ENCODE results near the gene C10orf53.
"Not testable (repeated sequence)": the region's sequence is repeated elsewhere in the genome, so short reads cannot be mapped to it uniquely, and the experiment has no call there.

The C10orf53 gene

DNA sequence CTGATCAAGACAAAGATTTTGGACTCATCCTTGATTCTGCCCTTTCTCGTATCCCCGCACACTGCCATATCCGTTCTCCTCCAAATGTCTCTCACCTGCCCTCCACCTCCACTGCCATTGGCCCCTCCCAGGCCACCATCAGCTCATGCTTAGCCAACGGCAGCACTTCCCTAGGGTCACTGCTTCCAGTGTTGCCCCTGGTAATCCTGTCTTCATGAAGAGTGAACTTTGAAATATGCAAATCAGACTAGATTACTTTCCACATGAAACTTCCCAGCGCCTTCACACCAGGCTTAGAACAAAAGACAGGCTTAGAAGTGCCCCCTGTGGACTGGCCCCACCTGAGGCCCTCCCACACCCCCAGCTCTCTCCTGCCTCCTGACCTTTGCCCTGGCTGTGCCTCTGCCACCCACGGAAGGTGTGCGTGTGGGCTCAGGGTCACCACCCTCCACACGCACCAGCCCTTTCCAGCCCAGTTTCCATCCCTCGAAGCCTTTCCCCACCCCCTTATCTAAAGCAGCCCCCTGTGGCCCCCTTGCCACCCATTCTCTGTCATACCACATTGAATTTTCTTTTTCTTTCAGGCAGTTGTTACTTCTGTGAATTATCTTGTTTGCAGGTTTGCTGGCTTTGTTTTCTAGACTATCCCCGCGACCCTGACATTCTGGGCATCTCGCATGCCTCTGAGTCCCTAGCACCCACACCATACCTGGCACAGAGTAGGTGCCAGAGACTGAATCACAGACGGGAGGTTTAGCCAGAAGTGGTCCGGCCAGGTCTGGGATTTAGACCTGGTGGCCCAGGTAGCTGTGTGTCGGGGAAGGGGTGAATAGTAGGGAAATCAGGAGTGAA lies 26.8 kb upstream of the C10orf53 start:
- DNase-seq (ENCODE audit: low read depth in 3 of 3), result no peak

- DNase-seq (ENCODE audit: low read depth in 3 of 3), result no peak
Observed at GRCh38 chr10:49653273-49653929, 26.1 kb upstream of the C10orf53 start.

GRCh38 chr10:49654036-49654693 lies 25.3 kb upstream of the C10orf53 start:
- DNase-seq (ENCODE audit: low read depth in 3 of 3), result no peak

- DNase-seq (ENCODE audit: low read depth in 3 of 3), result no peak
Observed at GRCh38 chr10:49655099-49655498, 24.4 kb upstream of the C10orf53 start.

- DNase-seq (ENCODE audit: low read depth in 3 of 3), result no peak
Observed at GRCh38 chr10:49656845-49657493, 22.5 kb upstream of the C10orf53 start.

GRCh38 chr10:49657606-49658005 lies 21.8 kb upstream of the C10orf53 start:
- DNase-seq (ENCODE audit: low read depth in 3 of 3), result no peak

- no peak for DNase-seq (ENCODE audit: low read depth in 3 of 3)
Observed at GRCh38 chr10:49661140-49661856, 18.2 kb upstream of the C10orf53 start.

DNA sequence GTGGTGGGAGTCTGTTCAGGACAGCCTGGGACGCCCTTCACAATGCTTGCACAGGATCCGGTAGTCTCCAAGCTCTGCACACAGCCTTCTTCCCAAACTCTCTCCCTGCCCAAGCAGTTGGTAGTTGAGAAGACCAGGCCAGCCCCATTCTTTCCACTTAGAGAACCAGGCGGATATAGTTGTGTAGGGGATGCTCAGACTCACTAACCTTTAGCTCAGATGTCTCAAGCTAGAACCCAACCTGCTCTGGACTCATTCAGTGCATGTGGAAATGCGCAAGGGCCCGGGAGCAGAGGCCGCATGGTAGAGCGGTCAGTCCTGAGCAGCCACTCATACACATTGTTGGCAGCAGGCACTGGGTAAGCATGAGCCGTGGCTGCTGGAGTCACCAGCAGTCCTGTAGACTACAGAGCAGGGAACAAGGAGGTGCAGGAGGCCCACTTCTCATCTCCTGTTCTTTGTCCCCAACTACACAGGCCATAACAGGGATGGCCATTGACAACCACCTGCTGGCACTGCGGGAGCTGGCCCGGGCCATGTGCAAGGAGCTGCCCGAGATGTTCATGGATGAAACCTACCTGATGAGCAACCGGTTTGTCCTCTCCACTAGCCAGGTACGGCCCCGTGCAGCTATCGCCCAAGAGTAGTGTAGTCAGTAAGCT lies 17.2 kb upstream of the C10orf53 start:
- DNase-seq (ENCODE audit: low read depth in 3 of 3), result no peak

DNA sequence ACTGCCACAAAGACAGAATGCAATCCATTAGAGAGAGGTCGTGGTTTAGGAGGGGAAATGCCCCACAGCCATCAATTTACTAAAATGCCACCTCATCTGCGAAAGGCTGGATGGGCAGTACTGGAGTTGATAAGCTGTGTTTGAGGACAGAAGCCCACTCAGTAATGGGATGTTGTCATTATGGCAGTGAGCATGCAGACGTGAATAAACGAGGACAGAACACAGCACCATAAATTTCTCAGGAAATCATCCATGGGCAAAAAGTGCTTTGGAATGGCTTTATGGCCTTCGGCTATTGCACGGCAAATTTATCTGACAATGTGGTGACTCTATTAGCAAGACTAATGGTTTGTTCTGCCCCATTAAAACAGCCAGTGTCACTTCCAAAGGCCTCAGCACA lies 15.9 kb upstream of the C10orf53 start:
- DNase-seq (ENCODE audit: low read depth in 3 of 3), result no peak

DNA sequence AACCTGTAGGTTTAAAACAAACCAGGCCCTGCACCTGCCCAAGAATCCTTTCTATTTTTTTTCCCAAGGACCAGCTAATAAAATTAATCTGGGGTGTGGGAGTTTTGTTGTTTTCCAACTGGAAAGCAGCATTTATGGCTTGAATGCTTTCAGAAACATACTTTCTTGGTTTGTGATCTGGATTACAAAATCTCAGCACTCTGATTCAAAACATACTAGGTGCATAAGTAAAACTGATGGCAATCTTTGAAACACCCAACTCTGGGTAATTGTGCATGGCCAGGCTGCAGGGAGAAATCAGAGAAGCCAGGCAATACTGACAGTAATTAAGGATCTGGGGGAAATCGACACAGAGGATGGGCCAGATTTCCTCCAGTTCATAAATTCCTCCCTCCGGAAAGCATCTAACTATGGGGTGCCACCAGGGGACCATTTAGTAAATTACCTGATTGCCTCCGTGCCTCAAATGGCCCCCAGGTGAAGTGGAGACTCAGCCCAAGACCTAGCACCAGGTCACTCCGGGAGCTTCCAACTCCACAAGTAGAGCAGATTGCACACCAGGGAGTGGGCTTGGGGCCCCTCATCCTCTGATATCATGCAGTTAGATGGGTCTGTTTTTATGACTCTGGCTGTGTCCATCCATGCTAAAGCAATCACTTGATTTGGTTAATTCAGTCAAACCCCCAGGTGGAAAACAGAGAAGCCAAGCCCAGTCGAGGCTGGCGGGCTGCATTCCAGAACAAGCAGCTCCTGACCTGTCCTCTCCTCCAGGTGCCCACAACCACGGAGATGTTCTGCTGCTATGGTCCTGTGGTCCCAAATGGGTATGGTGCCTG lies 15.2 kb upstream of the C10orf53 start:
- no peak for DNase-seq (ENCODE audit: low read depth in 3 of 3)

- DNase-seq (ENCODE audit: low read depth in 3 of 3), result no peak
Observed at GRCh38 chr10:49664842-49665355, 14.6 kb upstream of the C10orf53 start.

GRCh38 chr10:49666054-49666615 lies 13.3 kb upstream of the C10orf53 start:
- no peak for DNase-seq (ENCODE audit: low read depth in 3 of 3)

DNA sequence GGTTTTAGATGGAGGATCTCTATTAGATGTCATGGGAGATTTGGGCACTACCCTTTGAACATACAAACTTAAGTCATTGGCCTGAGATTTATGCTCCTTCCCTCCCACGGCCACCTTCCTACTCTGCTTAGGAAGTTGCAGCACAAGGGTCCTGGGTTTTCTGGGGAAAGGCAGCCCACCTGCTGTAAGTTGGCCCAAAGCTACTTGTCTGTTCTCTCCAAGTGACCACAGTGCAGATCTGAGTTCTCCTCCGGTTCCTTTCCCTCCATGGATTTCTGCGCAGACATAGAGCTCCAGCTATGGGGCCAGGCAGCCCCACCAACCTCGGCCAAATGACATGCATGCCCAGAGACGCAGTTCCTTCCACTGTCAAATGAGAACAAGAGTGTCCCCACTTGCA lies 12.8 kb upstream of the C10orf53 start:
- no peak for DNase-seq (ENCODE audit: low read depth in 3 of 3)

- no peak for DNase-seq (ENCODE audit: low read depth in 3 of 3)
Observed at GRCh38 chr10:49667991-49668390, 11.5 kb upstream of the C10orf53 start.

DNA sequence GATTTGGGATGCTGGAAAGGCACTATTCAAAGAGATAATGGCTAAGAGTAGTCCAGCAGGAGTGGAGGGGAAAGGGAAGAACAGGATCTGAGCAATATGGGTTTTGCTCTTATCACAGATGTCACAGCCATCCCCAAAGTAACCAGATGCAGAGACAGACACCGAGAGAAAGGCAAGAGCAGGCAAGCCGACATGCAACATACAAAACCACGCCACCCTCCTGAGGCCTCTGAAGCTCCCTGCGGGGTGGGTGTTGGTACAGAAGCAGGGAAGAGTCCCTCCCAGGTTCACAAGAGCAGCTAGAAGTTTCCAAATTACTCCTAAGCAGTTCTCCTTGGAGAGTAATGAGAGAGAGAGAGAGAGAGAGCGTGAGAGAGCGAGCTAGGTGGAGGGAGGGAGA lies 10.8 kb upstream of the C10orf53 start:
- no peak for DNase-seq (ENCODE audit: low read depth in 3 of 3)

GRCh38 chr10:49678827-49679479 lies 498 bp upstream of the C10orf53 start:
- no peak for DNase-seq (ENCODE audit: low read depth in 3 of 3)

- not testable (repeated sequence) for DNase-seq (ENCODE audit: low read depth in 3 of 3)
Observed at GRCh38 chr10:49682449-49682848, 3.0 kb downstream of the C10orf53 start.

DNA sequence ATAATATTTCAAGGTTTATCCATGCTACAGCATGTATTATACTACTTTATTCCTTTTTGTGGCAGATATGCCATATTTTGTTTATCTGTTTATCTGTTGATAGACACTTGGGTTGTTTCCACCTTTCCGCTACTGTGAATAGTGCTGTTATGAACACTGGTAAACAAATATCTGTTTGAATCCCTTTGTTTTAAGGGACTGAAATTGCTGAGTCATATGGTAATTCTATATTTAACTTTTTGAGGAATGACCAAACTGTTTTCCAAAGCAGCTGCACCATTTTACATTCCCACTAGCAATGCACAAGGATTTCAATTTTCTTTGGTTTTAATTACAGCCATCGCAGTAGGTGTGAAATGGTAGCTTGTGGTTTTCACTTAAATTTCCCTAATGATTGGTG lies 3.4 kb downstream of the C10orf53 start:
- DNase-seq (ENCODE audit: low read depth in 3 of 3), result no peak

GRCh38 chr10:49686651-49687050 lies 7.2 kb downstream of the C10orf53 start:
- no peak for DNase-seq (ENCODE audit: low read depth in 3 of 3)
